OCI-LY1 (cell line): ENCODE data around the gene VEGFA.

Experiments
- H2AFZ ChIP-seq: fragments of 200-600 bp; sonication (generic), shearing (Covaris generic); 2 replicates; pipeline ENCODE4 v1.6.0; 2014; ENCODE audit warnings: antibody characterized with exemption, mild to moderate bottlenecking, low read length
- H3F3A ChIP-seq: fragments of 200-600 bp; sonication (generic), shearing (Covaris generic); 2 replicates; pipeline ENCODE4 v1.6.0; 2014; ENCODE audit warnings: mild to moderate bottlenecking, antibody characterized with exemption, low read length, moderate library complexity; ENCODE audit not compliant: insufficient read depth
- H3K27ac ChIP-seq: fragments of 200-600 bp; sonication (generic); 2 replicates; pipeline ENCODE4 v1.5.1; 2014; ENCODE audit warnings: low read length, mixed run types, mild to moderate bottlenecking, low read depth; ENCODE audit not compliant: poor library complexity, severe bottlenecking
- H3K27me3 ChIP-seq: fragments of 200-600 bp; sonication (generic); 2 replicates; pipeline ENCODE4 v1.6.0; 2014; ENCODE audit warnings: antibody characterized with exemption, mild to moderate bottlenecking, low read length, moderate library complexity; ENCODE audit not compliant: insufficient read depth
- H3K36me3 ChIP-seq: fragments of 200-600 bp; sonication (generic); 2 replicates; pipeline ENCODE4 v1.6.1; 2014; ENCODE audit warnings: mild to moderate bottlenecking, antibody characterized with exemption, low read length, moderate library complexity, mixed read lengths; ENCODE audit not compliant: insufficient read depth
- H3K4me1 ChIP-seq: fragments of 200-600 bp; sonication (generic); 2 replicates; pipeline ENCODE4 v1.5.1; 2014; ENCODE audit warnings: mild to moderate bottlenecking, low read length, moderate library complexity; ENCODE audit not compliant: insufficient read depth, severe bottlenecking
- H3K4me2 ChIP-seq: fragments of 200-600 bp; sonication (generic), shearing (Covaris generic); 2 replicates; pipeline ENCODE4 v1.6.1; 2014; ENCODE audit warnings: low read length
- H3K4me3 ChIP-seq: fragments of 200-600 bp; sonication (generic); 2 replicates; pipeline ENCODE4 v1.5.1; 2014; ENCODE audit warnings: low read length, low read depth, mild to moderate bottlenecking, mixed read lengths; ENCODE audit not compliant: poor library complexity, severe bottlenecking
- H3K79me2 ChIP-seq: fragments of 200-600 bp; shearing (Covaris generic); 2 replicates; pipeline ENCODE4 v1.6.1; 2016; ENCODE audit warnings: mixed run types, low read length, mixed read lengths; ENCODE audit not compliant: insufficient read depth
- H3K9ac ChIP-seq: fragments of 200-600 bp; sonication (generic), shearing (Covaris generic); 2 replicates; pipeline ENCODE4 v1.6.1; 2014; ENCODE audit warnings: mild to moderate bottlenecking, low read length, mixed read lengths
- H3K9me2 ChIP-seq: fragments of 200-600 bp; sonication (generic), shearing (Covaris generic); 2 replicates; pipeline ENCODE4 v1.6.1; 2014; ENCODE audit warnings: low read depth, mild to moderate bottlenecking, low read length, mixed read lengths
- H3K9me3 ChIP-seq: fragments of 200-600 bp; shearing (Covaris generic); 2 replicates; pipeline ENCODE4 v1.6.1; 2014; ENCODE audit warnings: low read length, mixed read lengths
- H4K20me1 ChIP-seq: fragments of 200-600 bp; sonication (generic), shearing (Covaris generic); 2 replicates; pipeline ENCODE4 v1.6.0; 2016; ENCODE audit warnings: mild to moderate bottlenecking, low read length; ENCODE audit not compliant: insufficient read depth
- CTCF ChIP-seq: fragments of 200-600 bp; sonication (generic), shearing (Covaris generic); IDR thresholded peaks from 2 replicates; pipeline ENCODE4 v1.5.1; 2017; ENCODE audit warnings: mild to moderate bottlenecking, antibody characterized with exemption, low read length, moderate library complexity, mixed read lengths
- EZH2 ChIP-seq: fragments of 200-600 bp; sonication (generic), shearing (Covaris generic); IDR thresholded peaks from 2 replicates; pipeline ENCODE4 v1.8.0; 2017; ENCODE audit warnings: borderline replicate concordance, mixed run types, mild to moderate bottlenecking, antibody characterized with exemption, low read length, moderate library complexity, mixed read lengths

The VEGFA gene

GRCh38 chr6:43725643-43726580 is 44.1 kb upstream of the VEGFA start:
- Histone ChIP-seq H3K4me1 (peaks cover 19% of the 10 kb centered on the region), H4K20me1 (no peaks in the 10 kb centered on the region), H3K9ac (no peak overlapping the region), H3K4me2 (no peak overlapping the region; the same call in 1 of the 2 replicates), H3K79me2 (no peaks in the 10 kb centered on the region), H3K9me3 (peaks cover 5% of the 10 kb centered on the region; the same call in 1 of the 2 replicates), H3K36me3 (no peaks in the 10 kb centered on the region), H3K4me3 (no peak overlapping the region), H3K27ac (no peak overlapping the region), H3K9me2 (no peaks in the 10 kb centered on the region), H3F3A (no peaks in the 10 kb centered on the region), H3K27me3 (no peaks in the 10 kb centered on the region), H2AFZ (no peak overlapping the region)
- TF ChIP-seq CTCF: no peak
- TF ChIP-seq EZH2: no peak

GRCh38 chr6:43727634-43728033 is 42.4 kb upstream of the VEGFA start:
- peaks cover 8% of the 10 kb centered on the region; the same call in 1 of the 2 replicates for H3K9me3 ChIP-seq
- H3K4me1 ChIP-seq: peaks cover 19% of the 10 kb centered on the region
- no peak overlapping the region for H2AFZ ChIP-seq
- no peaks in the 10 kb centered on the region for H3K79me2 ChIP-seq
- no peak for TF ChIP-seq EZH2
- no peak for TF ChIP-seq CTCF
- no peaks in the 10 kb centered on the region for H3K9me2 ChIP-seq
- H3K9ac ChIP-seq: no peak overlapping the region
- no peaks in the 10 kb centered on the region for H4K20me1 ChIP-seq
- H3K36me3 ChIP-seq: no peaks in the 10 kb centered on the region
- H3K27ac ChIP-seq: no peak overlapping the region
- H3K4me2 ChIP-seq: no peak overlapping the region
- no peaks in the 10 kb centered on the region for H3K27me3 ChIP-seq
- H3F3A ChIP-seq: no peaks in the 10 kb centered on the region
- H3K4me3 ChIP-seq: no peak overlapping the region

GRCh38 chr6:43728586-43728985 is 41.4 kb upstream of the VEGFA start:
- H3K4me3 ChIP-seq: no peak overlapping the region
- peaks cover 8% of the 10 kb centered on the region; the same call in 1 of the 2 replicates for H3K9me3 ChIP-seq
- H3K9ac ChIP-seq: no peak overlapping the region
- no peaks in the 10 kb centered on the region for H3K79me2 ChIP-seq
- TF ChIP-seq CTCF (no peak), EZH2 (no peak)
- H4K20me1 ChIP-seq: no peaks in the 10 kb centered on the region
- no peaks in the 10 kb centered on the region for H3K9me2 ChIP-seq
- H3F3A ChIP-seq: no peaks in the 10 kb centered on the region
- no peaks in the 10 kb centered on the region for H3K36me3 ChIP-seq
- no peak overlapping the region for H3K27ac ChIP-seq
- no peaks in the 10 kb centered on the region for H3K27me3 ChIP-seq
- no peak overlapping the region for H2AFZ ChIP-seq
- peaks cover 19% of the 10 kb centered on the region for H3K4me1 ChIP-seq
- H3K4me2 ChIP-seq: no peak overlapping the region
